K562 (cell line): ENCODE results near the gene NPIPA5. TPM values are rescaled to one million over a fixed set of nuclear protein-coding genes. Genes with fewer than 3 reads are reported as not detected.
A peak's percentile ranks its signal among the peaks of the same experiment; 100 is the strongest.
"Not testable (repeated sequence)": the region's sequence is repeated elsewhere in the genome, so short reads cannot be mapped to it uniquely, and the experiment has no call there.

Source experiments
- ATAC-seq: fragments of 200-7000 bp; cut with Tn5 transposase; 3 replicates; pipeline ENCODE4 v1.9.1; 2020; ENCODE audit warnings: moderate library complexity
- BruUV-seq: library from RNA; stranded (reverse); fragments of 400-500 nt; replicated peaks from 2 replicates; lab custom pipeline; 2021; lab: Mats Ljungman, UMichigan
- CTCF ChIA-PET: fragments of 300-600 bp; formaldehyde crosslinking; extraction: SDS; loops from one replicate; lab custom pipeline; 2021; ENCODE audit warnings: low intra/inter-chr PET ratio; lab: Yijun Ruan, JAX
- POLR2A ChIA-PET: fragments of 300-600, 350-650 bp; sonication (Branson Sonifier 250); formaldehyde crosslinking; extraction: SDS; loops from one replicate; lab custom pipeline; 2021; ENCODE audit warnings: antibody characterized with exemption, inconsistent platforms; lab: Yijun Ruan, JAX
- DNase-seq, 4 experiments: peaks; one replicate each; pipeline versions ENCODE4 v3.0.0 to v3.0.0-alpha.2; 2011 to 2018; ENCODE audit warnings: low spot score in 3 of 4, mixed read lengths in 3 of 4; ENCODE audit errors: extremely low read depth in 1 of 4
- FAIRE-seq: peaks from 2 replicates; lab custom pipeline; 2011; peaks lifted over from hg19 to GRCh38; lab: Jason Lieb, UNC
- H2AFZ ChIP-seq: 2 replicates; pipeline ENCODE4 v1.6.0; 2011; ENCODE audit warnings: low read depth, low read length, control low read depth, inconsistent platforms
- H3K27ac ChIP-seq: fragments of 200-600 bp; 3 replicates; pipeline ENCODE4 v1.8.0; 2011; ENCODE audit warnings: low read depth, mild to moderate bottlenecking, control low read depth, inconsistent platforms, low read length, moderate library complexity, mixed read lengths; ENCODE audit errors: extremely low read depth
- H3K27me3 ChIP-seq, 2 experiments: fragments of 300-600 bp in 1 of 2; 2 replicates in 1 of 2; 3 replicates in 1 of 2; pipeline versions ENCODE4 v1.6.0 to v1.8.0; 2011; ENCODE audit warnings: inconsistent platforms in 2 of 2, low read length in 2 of 2, mild to moderate bottlenecking in 1 of 2, mixed read lengths in 1 of 2, moderate library complexity in 1 of 2; ENCODE audit not compliant: control insufficient read depth in 2 of 2, insufficient read depth in 2 of 2
- H3K36me3 ChIP-seq: fragments of 300-600 bp; 3 replicates; pipeline ENCODE4 v1.8.0; 2011; ENCODE audit warnings: mild to moderate bottlenecking, low read length, inconsistent platforms; ENCODE audit not compliant: control insufficient read depth, insufficient read depth
- H3K4me1 ChIP-seq, 2 experiments: fragments of 200-600 bp in 1 of 2; replicated peaks in 1 of 2; 2 replicates in 1 of 2; 3 replicates in 1 of 2; pipeline versions ENCODE4 v1.5.1 to v1.8.0; 2011; ENCODE audit warnings: inconsistent platforms in 2 of 2, low read length in 2 of 2, mild to moderate bottlenecking in 1 of 2, mixed read lengths in 1 of 2, moderate library complexity in 1 of 2; ENCODE audit not compliant: control insufficient read depth in 2 of 2, insufficient read depth in 2 of 2
- H3K4me2 ChIP-seq: 2 replicates; pipeline ENCODE4 v1.6.1; 2011; ENCODE audit warnings: low read length, control low read depth, inconsistent platforms, mixed read lengths; ENCODE audit not compliant: insufficient read depth
- H3K4me3 ChIP-seq: fragments of 200-600 bp; sonication (generic), shearing (Covaris generic); 2 replicates; pipeline ENCODE4 v1.5.1; 2016; ENCODE audit warnings: control low read depth, inconsistent platforms
- H3K79me2 ChIP-seq: fragments of 200-600 bp; 3 replicates; pipeline ENCODE4 v1.8.0; 2011; ENCODE audit warnings: low read length, inconsistent platforms; ENCODE audit not compliant: control insufficient read depth, insufficient read depth
- H3K9ac ChIP-seq, 2 experiments: 2 replicates each; pipeline versions ENCODE4 v1.6.0 to v1.6.1; 2011; ENCODE audit warnings: low read depth in 2 of 2, low read length in 2 of 2, control low read depth in 1 of 2, inconsistent platforms in 1 of 2, mild to moderate bottlenecking in 1 of 2, mixed read lengths in 1 of 2; ENCODE audit not compliant: insufficient read depth in 1 of 2
- H3K9me1 ChIP-seq: one replicate; pipeline ENCODE4 v1.6.0; 2011; ENCODE audit warnings: inconsistent platforms, mild to moderate bottlenecking, low read length, moderate library complexity; ENCODE audit not compliant: control insufficient read depth, insufficient read depth
- H3K9me3 ChIP-seq: replicated peaks from 2 replicates; pipeline ENCODE4 v1.5.1; 2011; ENCODE audit warnings: low read depth, low read length, inconsistent platforms; ENCODE audit not compliant: control insufficient read depth, insufficient read depth
- H4K20me1 ChIP-seq: replicated peaks from 2 replicates; pipeline ENCODE4 v1.6.1; 2011; ENCODE audit warnings: low read length, inconsistent platforms, mixed read lengths; ENCODE audit not compliant: control insufficient read depth, insufficient read depth
- CBX2 ChIP-seq: fragments of 200-600 bp; sonication (generic); IDR thresholded peaks from one replicate; pipeline ENCODE4 v1.6.1; 2012; ENCODE audit warnings: mild to moderate bottlenecking, low read length, inconsistent platforms; ENCODE audit not compliant: insufficient read depth, poor library complexity, severe bottlenecking
- CHD1 ChIP-seq: fragments of 200-600 bp; sonication (generic); IDR thresholded peaks from one replicate; pipeline ENCODE4 v1.6.1; 2012; ENCODE audit warnings: mild to moderate bottlenecking, moderate library complexity, low read length, inconsistent platforms
- CREM ChIP-seq: IDR thresholded peaks from 2 replicates; pipeline ENCODE4 v1.6.1; 2014; ENCODE audit warnings: antibody characterized with exemption, low read depth
- ESRRA ChIP-seq: fragments of 450-650 bp; IDR thresholded peaks from 2 replicates; pipeline ENCODE4 v1.6.1; 2014; ENCODE audit warnings: low read depth, mild to moderate bottlenecking, moderate library complexity, borderline replicate concordance
- MEIS2 ChIP-seq: fragments of 450-650 bp; IDR thresholded peaks from 2 replicates; pipeline ENCODE4 v1.6.1; 2014; ENCODE audit warnings: mild to moderate bottlenecking; ENCODE audit not compliant: partially characterized antibody
- MYNN ChIP-seq, 2 experiments: sonication (generic); formaldehyde crosslinking in 1 of 2; IDR thresholded peaks; 2 replicates each; pipeline versions ENCODE4 v1.5.0 to v1.6.1; 2016 to 2020; ENCODE audit warnings: antibody characterized with exemption in 1 of 2, missing genetic modification reagents in 1 of 2
- SREBF1 ChIP-seq: fragments of 150-350 bp; IDR thresholded peaks from 2 replicates; pipeline ENCODE4 v1.6.1; 2014; ENCODE audit warnings: antibody characterized with exemption, low read depth, low read length, borderline replicate concordance
- TCF3 ChIP-seq: sonication (generic); formaldehyde crosslinking; IDR thresholded peaks from 2 replicates; pipeline ENCODE4 v1.4.0; 2020; ENCODE audit warnings: mild to moderate bottlenecking, missing genetic modification reagents
- WGBS: fragments of 100-300 bp; shearing (Covaris generic); methylation state at CpG from one replicate; pipeline ENCODE4 v1.1.6; 2016; ENCODE audit warnings: low coverage, mixed read lengths; ENCODE audit not compliant: insufficient coverage; ENCODE audit errors: missing lambda C conversion rate; 5-methylcytosine and 5-hydroxymethylcytosine counted together
- in situ Hi-C: fragments of 300-500 bp; cut with MboI; formaldehyde crosslinking; loops from 4 replicates; pipeline ENCODE4 v1.15.0; 2018; ENCODE audit warnings: inconsistent platforms, mixed read lengths
- intact Hi-C: fragments of 100-400 bp; cut with micrococcal nuclease; formaldehyde crosslinking; loops from 2 replicates; pipeline ENCODE4 v1.14.2; 2022
- polyA plus RNA-seq, 8 experiments: library from polyadenylated mRNA; depleted of rRNA in 4 of 8; stranded (reverse) in 5 of 8; unstranded in 3 of 8; fragments of >200 nt; fragmentation: Nextera tagmentation in 2 of 8; fragmentation: Illumina TruSeq in 1 of 8; extraction: Ambion mirVana in 2 of 8; extraction: Trizol in 1 of 8; gene quantifications; 2 replicates each; pipeline versions ENCODE4 v1.2.1 to v1.2.3, GENCODE V29; 2011 to 2014; ENCODE audit warnings: inconsistent platforms in 1 of 8, missing spikeins in 1 of 8
- total RNA-seq, 7 experiments: library from RNA; depleted of rRNA in 6 of 7; stranded (reverse); fragments of >200 nt in 6 of 7; fragmentation: Illumina TruSeq in 2 of 7; extraction: Trizol in 2 of 7; gene quantifications; 2 replicates each; pipeline versions ENCODE4 v1.2.1 to v1.2.3, GENCODE V29; 2011 to 2021; ENCODE audit warnings: low replicate concordance in 1 of 7

NPIPA5 gene
- total and polyA plus RNA-seq, 9 of the 15 experiments (the other 6 are each of a cell fraction or from before 2014, with no cell fraction given): 2.2 to 17.0 (median 4.7) TPM

GRCh38 chr16:15407756-15408155, 29.7 kb upstream of the NPIPA5 start:
- H3K4me2 ChIP-seq, intact Hi-C loops, CTCF ChIA-PET, H3K4me3 ChIP-seq, BruUV-seq, H3K9me1 ChIP-seq: not testable (repeated sequence)
- TF ChIP-seq CBX2: peak; percentile 28
- TF ChIP-seq, all 486 proteins: peak for 1; not testable (repeated sequence) for 485
- H4K20me1 ChIP-seq, H3K9me3 ChIP-seq, H3K4me1 ChIP-seq, H3K27ac ChIP-seq, H3K36me3 ChIP-seq, H3K27me3 ChIP-seq, ATAC-seq, POLR2A ChIA-PET, DNase-seq, H3K79me2 ChIP-seq, H2AFZ ChIP-seq, H3K9ac ChIP-seq, FAIRE-seq, in situ Hi-C loops: not testable (repeated sequence)
- 25% methylated on average over 3 of the region's 4 CpGs for WGBS

GRCh38 chr16:15404792-15405191, 26.7 kb upstream of the NPIPA5 start:
- intact Hi-C loops (no loop called here), in situ Hi-C loops (no loop called here)
- Histone ChIP-seq H3K27me3 (peaks cover 0 to 6% of the 10 kb centered on the region in 2 experiments; a peak in 2 of 5 replicates), H3K9me3 (no peaks in the 10 kb centered on the region), H3K9ac (no peak overlapping the region), H4K20me1 (no peaks in the 10 kb centered on the region), H2AFZ (no peak overlapping the region), H3K36me3 (no peaks in the 10 kb centered on the region), H3K4me2 (no peak overlapping the region), H3K4me3 (no peak overlapping the region), H3K4me1 (no peaks in the 10 kb centered on the region; a peak in 1 of 5 replicates), H3K9me1 (no peaks in the 10 kb centered on the region), H3K79me2 (no peaks in the 10 kb centered on the region), H3K27ac (no peak overlapping the region)
- ChIA-PET POLR2A (no interaction called here), CTCF (no interaction called here)
- 10% methylated on average over 4 of the region's 4 CpGs for WGBS
- DNase-seq (no peak), FAIRE-seq (no peak), ATAC-seq (no peak)
- TF ChIP-seq MEIS2 (no peak), ESRRA (no peak), TCF3 (CRISPR knock-in tag) (no peak), CHD1 (no peak), MYNN (IDR thresholded peaks at IDR 0.05) (no peak), MYNN (CRISPR knock-in tag; IDR thresholded peaks at IDR 0.05) (no peak), SREBF1 (no peak), CREM (no peak)
- BruUV-seq: no TSS peak

GRCh38 chr16:15404091-15404490, 26.0 kb upstream of the NPIPA5 start:
- FAIRE-seq, H3K4me1 ChIP-seq, BruUV-seq, H2AFZ ChIP-seq, H3K27ac ChIP-seq, intact Hi-C loops, H3K79me2 ChIP-seq, CTCF ChIA-PET, POLR2A ChIA-PET, DNase-seq, H3K9ac ChIP-seq, H3K9me3 ChIP-seq, H3K36me3 ChIP-seq, H4K20me1 ChIP-seq, H3K9me1 ChIP-seq, in situ Hi-C loops, ATAC-seq, H3K4me3 ChIP-seq, H3K4me2 ChIP-seq: not testable (repeated sequence)
- peaks cover 3 to 12% of the 10 kb centered on the region in 2 experiments; a peak in 3 of 5 replicates for H3K27me3 ChIP-seq
- 9% methylated on average over 3 of the region's 3 CpGs for WGBS
